Duodenal mucosa (tissue), 2 donors: Measurements from ENCODE around the gene PTPN12.
A peak's percentile ranks its signal among the peaks of the same experiment; 100 is the strongest.
"Not testable (repeated sequence)": the region's sequence is repeated elsewhere in the genome, so short reads cannot be mapped to it uniquely, and the experiment has no call there.

ENCODE experiments used
- H3K27ac ChIP-seq: one replicate; pipeline ENCODE4 v1.7.0; 2013; ENCODE audit warnings: low read depth, low read length
- H3K27me3 ChIP-seq, 2 donors: one replicate each; pipeline ENCODE4 v1.7.0; 2013; ENCODE audit warnings: low read length in 2 of 2, control low read depth in 1 of 2; ENCODE audit not compliant: insufficient read depth in 2 of 2, control insufficient read depth in 1 of 2
- H3K36me3 ChIP-seq, 2 donors: one replicate each; pipeline ENCODE4 v1.7.0; 2013; ENCODE audit warnings: low read length in 2 of 2, control low read depth in 1 of 2; ENCODE audit not compliant: insufficient read depth in 2 of 2, control insufficient read depth in 1 of 2
- H3K4me1 ChIP-seq, 2 donors: one replicate each; pipeline ENCODE4 v1.7.0; 2013; ENCODE audit warnings: low read length in 2 of 2, control low read depth in 1 of 2; ENCODE audit not compliant: insufficient read depth in 2 of 2, control insufficient read depth in 1 of 2
- H3K4me3 ChIP-seq, 2 donors: one replicate each; pipeline ENCODE4 v1.7.0; 2013; ENCODE audit warnings: low read length in 2 of 2, low read depth in 1 of 2
- H3K9ac ChIP-seq, 2 donors: one replicate each; pipeline ENCODE4 v1.7.0; 2013; ENCODE audit warnings: low read length in 2 of 2, low read depth in 1 of 2
- H3K9me3 ChIP-seq, 2 donors: one replicate each; pipeline ENCODE4 v1.7.0; 2013; ENCODE audit warnings: low read length in 2 of 2, control low read depth in 1 of 2; ENCODE audit not compliant: control insufficient read depth in 1 of 2

PTPN12 gene

DNA sequence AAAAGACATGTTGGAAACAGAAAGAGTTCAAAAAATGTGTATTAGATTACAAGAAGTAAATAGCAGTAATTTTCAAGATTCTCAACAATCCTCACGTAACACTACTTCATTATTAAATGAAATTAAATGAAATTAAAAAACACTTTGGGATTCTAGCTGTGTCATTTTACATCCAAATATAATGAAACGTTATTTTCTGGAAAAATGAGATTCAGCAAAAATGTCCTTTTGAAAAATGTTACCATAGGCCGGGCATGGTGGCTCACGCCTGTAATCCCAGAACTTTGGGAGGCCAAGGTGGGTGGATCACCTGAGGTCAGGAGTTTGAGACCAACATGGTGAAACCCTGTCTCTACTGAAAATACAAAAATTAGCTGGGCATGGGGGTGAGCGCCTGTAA, 15.6 kb upstream of the PTPN12 start:
- H3K9me3 ChIP-seq, H3K9ac ChIP-seq, H3K36me3 ChIP-seq, H3K4me3 ChIP-seq, H3K27ac ChIP-seq, H3K27me3 ChIP-seq, H3K4me1 ChIP-seq: not testable (repeated sequence)

DNA sequence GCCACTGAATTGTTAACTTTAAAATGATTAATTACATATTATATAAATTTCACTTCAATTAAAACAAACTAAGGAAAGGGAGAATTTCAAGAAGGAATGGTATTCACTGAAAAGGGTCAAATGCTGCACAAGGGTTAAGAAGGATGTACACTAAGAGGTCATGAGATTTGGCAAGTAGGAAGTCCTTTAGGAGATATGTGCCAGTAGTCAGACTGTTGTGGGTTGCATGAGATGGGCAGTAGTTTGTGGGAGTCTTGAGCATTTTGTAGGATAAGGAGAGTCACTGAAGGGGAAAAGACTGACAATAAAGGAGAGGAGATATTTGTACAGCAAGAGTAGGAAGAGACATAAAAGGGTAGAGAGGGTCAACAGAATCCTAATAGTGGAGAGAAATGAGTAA, 12.4 kb upstream of the PTPN12 start:
- H3K36me3 ChIP-seq = no peaks in the 10 kb centered on the region
- H3K4me3 ChIP-seq = no peak overlapping the region
- peaks cover 0 to 8% of the 10 kb centered on the region in 2 donors for H3K4me1 ChIP-seq
- H3K27me3 ChIP-seq = no peaks in the 10 kb centered on the region
- H3K9ac ChIP-seq = no peak overlapping the region
- H3K9me3 ChIP-seq = no peaks in the 10 kb centered on the region
- no peak overlapping the region for H3K27ac ChIP-seq

DNA sequence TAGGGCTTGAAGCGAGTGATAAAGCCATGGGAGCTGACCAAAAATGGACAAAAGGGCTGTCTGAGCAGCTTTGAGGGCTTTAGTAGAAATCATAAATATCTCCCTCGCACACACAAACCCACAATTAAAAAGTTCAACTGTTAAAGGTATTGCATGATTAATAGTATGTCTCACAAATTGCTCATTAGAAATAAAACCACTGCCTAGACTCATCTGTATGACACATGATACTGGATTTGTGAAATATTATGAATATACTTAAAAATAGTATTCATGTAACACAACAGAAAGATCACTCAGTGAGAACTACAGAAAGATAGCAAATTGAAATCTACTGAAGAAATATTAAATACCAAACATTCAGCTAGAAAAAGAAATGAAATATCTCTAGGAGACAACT, 11.9 kb upstream of the PTPN12 start:
- peaks cover 0 to 8% of the 10 kb centered on the region in 2 donors for H3K4me1 ChIP-seq
- no peak overlapping the region for H3K9ac ChIP-seq
- H3K27me3 ChIP-seq = no peaks in the 10 kb centered on the region
- H3K9me3 ChIP-seq = no peaks in the 10 kb centered on the region
- no peak overlapping the region for H3K27ac ChIP-seq
- no peaks in the 10 kb centered on the region for H3K36me3 ChIP-seq
- H3K4me3 ChIP-seq = no peak overlapping the region

DNA sequence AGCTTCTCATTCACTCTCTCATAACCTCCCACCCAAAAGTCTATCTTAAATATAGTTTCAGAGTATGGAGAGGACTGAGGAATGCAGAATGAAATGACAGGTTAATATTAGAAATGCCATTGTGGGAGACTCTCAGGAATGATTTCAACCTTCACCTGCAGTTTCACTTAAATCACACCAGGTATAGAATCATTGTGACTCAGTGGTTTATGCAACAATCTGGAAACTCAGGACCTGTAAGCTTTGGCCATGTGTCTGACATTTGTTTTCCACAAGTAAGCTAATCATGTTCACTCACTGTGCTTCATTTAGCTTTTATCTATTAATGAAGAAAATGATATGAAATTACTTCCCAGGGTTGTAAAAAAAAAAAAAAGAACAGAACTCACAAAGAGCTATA, 8.7 kb upstream of the PTPN12 start:
- Histone ChIP-seq H3K36me3 (no peaks in the 10 kb centered on the region), H3K4me1 (peaks cover 0 to 8% of the 10 kb centered on the region in 2 donors), H3K27ac (no peak overlapping the region)

DNA sequence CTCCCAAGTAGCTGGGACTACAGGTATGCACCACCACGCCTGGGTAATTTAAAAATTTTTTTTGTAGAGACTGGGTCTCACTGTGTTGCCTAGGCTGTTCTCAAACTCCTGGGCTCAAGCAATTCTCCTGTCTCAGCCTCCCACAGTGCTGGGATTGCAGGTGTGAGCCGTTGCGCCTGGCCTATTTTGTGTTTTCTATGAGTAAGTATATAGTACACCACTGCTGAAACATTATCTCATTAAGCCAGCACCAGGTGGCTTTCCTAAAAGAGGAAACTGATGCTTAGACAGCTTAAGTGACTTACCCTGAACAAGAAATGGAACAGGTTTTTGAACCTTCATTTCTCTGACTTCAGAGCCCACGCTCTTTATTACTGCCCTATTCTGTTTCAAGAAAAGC, 7.8 kb upstream of the PTPN12 start:
- Histone ChIP-seq H3K27me3 (no peaks in the 10 kb centered on the region), H3K9me3 (no peaks in the 10 kb centered on the region), H3K9ac (no peak overlapping the region), H3K4me1 (peaks cover 0 to 8% of the 10 kb centered on the region in 2 donors), H3K4me3 (no peak overlapping the region), H3K36me3 (no peaks in the 10 kb centered on the region), H3K27ac (no peak overlapping the region)

More for the DNA sequence above, 8.7 kb upstream of the PTPN12 start:
- no peak overlapping the region for H3K9ac ChIP-seq
- no peak overlapping the region for H3K4me3 ChIP-seq
- no peaks in the 10 kb centered on the region for H3K27me3 ChIP-seq
- H3K9me3 ChIP-seq = no peaks in the 10 kb centered on the region

DNA sequence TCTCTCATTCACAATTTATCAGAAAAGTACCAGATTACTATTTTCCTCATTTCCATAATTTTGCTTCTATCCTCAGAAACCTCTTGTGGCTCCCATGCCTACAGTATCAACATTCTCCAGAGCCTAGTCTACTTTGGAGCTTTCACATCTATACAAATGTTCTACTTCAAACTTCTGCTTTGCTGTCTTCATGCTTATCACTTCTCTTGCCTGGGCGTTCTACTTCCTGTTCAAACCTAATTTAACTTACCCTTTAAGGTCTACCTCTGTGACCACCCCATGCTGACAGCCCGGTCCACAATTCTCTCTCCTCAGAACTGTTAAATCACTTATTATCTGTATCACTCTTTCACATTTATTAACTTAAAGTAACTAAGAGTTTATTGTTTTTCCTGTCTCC, 6.1 kb upstream of the PTPN12 start:
- no peak overlapping the region for H3K4me3 ChIP-seq

DNA sequence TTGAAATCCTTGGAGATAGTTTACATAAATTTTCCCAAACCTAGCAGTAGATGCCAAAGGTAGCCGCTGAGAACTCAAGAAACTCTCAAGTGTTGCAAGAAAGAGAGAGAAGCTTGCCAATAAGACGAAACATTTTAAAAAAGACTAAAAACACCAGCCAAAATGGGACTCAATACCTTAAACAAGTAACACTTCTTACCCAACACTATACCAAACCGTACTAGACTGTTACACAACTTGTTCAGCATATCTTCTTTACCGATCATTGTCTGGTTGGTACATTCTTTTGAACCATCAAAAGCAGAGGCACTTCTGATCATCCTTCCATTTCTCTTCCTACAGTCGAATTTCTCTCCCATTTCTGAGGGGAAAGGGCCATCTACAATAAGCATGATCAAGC, 4.8 kb upstream of the PTPN12 start:
- Histone ChIP-seq H3K27me3 (no peaks in the 10 kb centered on the region), H3K4me1 (peaks cover 0 to 8% of the 10 kb centered on the region in 2 donors), H3K27ac (no peak overlapping the region), H3K36me3 (no peaks in the 10 kb centered on the region), H3K4me3 (no peak overlapping the region), H3K9ac (no peak overlapping the region), H3K9me3 (no peaks in the 10 kb centered on the region)

More for the DNA sequence above, 6.1 kb upstream of the PTPN12 start:
- H3K9me3 ChIP-seq = no peaks in the 10 kb centered on the region
- no peaks in the 10 kb centered on the region for H3K27me3 ChIP-seq
- H3K4me1 ChIP-seq = peaks cover 0 to 8% of the 10 kb centered on the region in 2 donors
- no peaks in the 10 kb centered on the region for H3K36me3 ChIP-seq
- H3K9ac ChIP-seq = no peak overlapping the region
- no peak overlapping the region for H3K27ac ChIP-seq

DNA sequence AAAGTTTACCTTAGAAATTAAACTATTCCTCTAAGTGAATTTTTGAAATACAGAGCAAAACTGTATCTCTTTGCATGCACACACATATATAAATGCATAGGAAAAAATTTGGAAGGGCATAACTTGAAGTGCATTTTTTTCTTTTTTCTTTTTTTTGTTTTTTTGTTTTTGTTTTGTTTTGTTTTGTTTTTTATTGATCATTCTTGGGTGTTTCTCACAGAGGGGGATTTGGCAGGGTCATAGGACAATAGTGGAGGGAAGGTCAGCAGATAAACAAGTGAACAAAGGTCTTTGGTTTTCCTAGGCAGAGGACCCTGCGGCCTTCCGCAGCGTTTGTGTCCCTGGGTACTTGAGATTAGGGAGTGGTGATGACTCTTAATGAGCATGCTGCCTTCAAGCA, 4.4 kb upstream of the PTPN12 start:
- not testable (repeated sequence) for H3K9me3 ChIP-seq, H3K27ac ChIP-seq, H3K9ac ChIP-seq, H3K36me3 ChIP-seq, H3K27me3 ChIP-seq, H3K4me3 ChIP-seq, H3K4me1 ChIP-seq

DNA sequence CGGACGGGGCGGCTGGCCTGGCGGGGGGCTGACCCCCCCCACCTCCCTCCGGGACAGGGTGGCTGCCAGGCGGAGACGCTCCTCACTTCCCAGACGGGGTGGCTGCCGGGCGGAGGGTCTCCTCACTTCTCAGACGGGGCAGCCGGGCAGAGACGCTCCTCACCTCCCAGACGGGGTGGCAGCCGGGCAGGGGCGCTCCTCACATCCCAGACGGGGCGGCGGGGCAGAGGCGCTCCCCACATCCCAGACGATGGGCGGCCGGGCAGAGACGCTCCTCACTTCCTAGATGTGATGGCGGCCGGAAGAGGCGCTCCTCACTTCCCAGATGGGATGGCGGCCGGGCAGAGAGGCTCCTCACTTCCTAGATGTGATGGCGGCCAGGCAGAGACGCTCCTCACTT, 3.0 kb upstream of the PTPN12 start:
- H3K36me3 ChIP-seq, H3K4me3 ChIP-seq, H3K27ac ChIP-seq, H3K27me3 ChIP-seq, H3K4me1 ChIP-seq, H3K9ac ChIP-seq, H3K9me3 ChIP-seq: not testable (repeated sequence)

DNA sequence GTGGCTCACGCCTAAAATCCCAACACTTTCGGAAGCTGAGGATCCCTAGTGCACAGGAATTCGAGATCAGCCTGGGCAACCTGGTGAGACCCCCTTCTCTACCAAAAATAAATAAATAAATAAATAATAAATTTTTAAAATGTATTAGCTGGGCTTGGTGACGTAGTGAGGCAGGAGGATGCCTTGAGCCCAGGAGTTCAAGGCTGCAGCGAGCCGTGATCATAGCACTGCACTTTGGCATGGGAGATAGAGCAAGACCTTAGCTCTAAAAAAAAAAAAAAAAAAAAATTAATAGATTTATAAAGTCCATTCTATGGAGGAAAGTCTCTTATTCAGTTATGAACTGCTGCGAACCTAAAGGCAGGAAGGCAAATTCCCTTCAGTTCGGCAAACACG, 1.1 kb upstream of the PTPN12 start:
- Histone ChIP-seq H3K9ac (peak overlapping the region; percentile 89 to 91), H3K4me3 (peak overlapping the region; percentile 70 to 98), H3K4me1 (peaks cover under 1 to 10% of the 10 kb centered on the region in 2 donors), H3K36me3 (no peaks in the 10 kb centered on the region), H3K27me3 (no peaks in the 10 kb centered on the region), H3K27ac (peak overlapping the region; percentile 97), H3K9me3 (no peaks in the 10 kb centered on the region)
